H1 (cell line): ENCODE measurements around the gene MROH2A. TPM values are rescaled to one million over a fixed set of nuclear protein-coding genes. Genes with fewer than 3 reads are reported as not detected.

ENCODE experiments used
- CTCF ChIA-PET: fragments of 300-600 bp; sonication (Branson Sonifier 250); formaldehyde crosslinking; loops from one replicate; lab custom pipeline; 2021; ENCODE audit not compliant: partially characterized antibody; lab: Charles Lee
- POLR2A ChIA-PET: fragments of 300-600 bp; sonication (Branson Sonifier 250); formaldehyde crosslinking; loops from one replicate; lab custom pipeline; 2021; ENCODE audit warnings: inconsistent platforms; ENCODE audit not compliant: partially characterized antibody; lab: Charles Lee
- DNase-seq, 2 experiments: peaks; one replicate each; pipeline versions ENCODE4 v3.0.0 to v3.0.0-alpha.2; 2010 to 2022; ENCODE audit warnings: low spot score in 2 of 2, low read depth in 1 of 2, mixed read lengths in 1 of 2
- FAIRE-seq: peaks from 2 replicates; lab custom pipeline; 2011; peaks lifted over from hg19 to GRCh38; lab: Jason Lieb, UNC
- H2AFZ ChIP-seq: 2 replicates; pipeline ENCODE4 v1.8.1; 2012; ENCODE audit warnings: low read length, inconsistent platforms
- H2AK5ac ChIP-seq: 2 replicates; pipeline ENCODE4 v1.6.1; 2013; ENCODE audit warnings: low read depth, low read length
- H2BK120ac ChIP-seq: replicated peaks from 2 replicates; pipeline ENCODE3; 2013; ENCODE audit warnings: low read depth, low read length, inconsistent platforms
- H2BK12ac ChIP-seq: 2 replicates; pipeline ENCODE4 v1.6.1; 2013; ENCODE audit warnings: low read depth, low read length
- H2BK15ac ChIP-seq: 2 replicates; pipeline ENCODE4 v1.6.1; 2013; ENCODE audit warnings: low read length
- H2BK20ac ChIP-seq: 2 replicates; pipeline ENCODE4 v1.6.1; 2013; ENCODE audit warnings: low read length
- H2BK5ac ChIP-seq: 2 replicates; pipeline ENCODE4 v1.6.1; 2013; ENCODE audit warnings: low read depth, low read length
- H3K14ac ChIP-seq: 2 replicates; pipeline ENCODE4 v1.6.1; 2013; ENCODE audit warnings: inconsistent platforms; ENCODE audit not compliant: insufficient read length
- H3K18ac ChIP-seq: 2 replicates; pipeline ENCODE4 v1.6.1; 2013; ENCODE audit warnings: low read length; ENCODE audit errors: extremely low read depth
- H3K23ac ChIP-seq: 2 replicates; pipeline ENCODE4 v1.6.1; 2013; ENCODE audit warnings: inconsistent platforms; ENCODE audit not compliant: insufficient read length
- H3K23me2 ChIP-seq: 2 replicates; pipeline ENCODE4 v1.6.1; 2013; ENCODE audit warnings: low read depth, low read length
- H3K27ac ChIP-seq: 2 replicates; pipeline ENCODE4 v1.6.1; 2011; ENCODE audit warnings: low read depth, low read length, inconsistent platforms
- H3K27me3 ChIP-seq, 4 experiments: replicated peaks in 1 of 4; 1 replicate in 1 of 4; 2 replicates in 3 of 4; pipeline versions ENCODE4 v1.6.1 to v1.8.1; 2011 to 2013; ENCODE audit warnings: low read length in 3 of 4, mild to moderate bottlenecking in 3 of 4, inconsistent platforms in 2 of 4, mixed read lengths in 2 of 4, moderate library complexity in 1 of 4; ENCODE audit not compliant: control insufficient read depth in 3 of 4, insufficient read depth in 3 of 4; ENCODE audit errors: extremely low read depth in 1 of 4
- H3K36me3 ChIP-seq, 4 experiments: 2 replicates each; pipeline versions ENCODE4 v1.6.1 to v1.8.1; 2011 to 2013; ENCODE audit warnings: mild to moderate bottlenecking in 4 of 4, low read length in 3 of 4, moderate library complexity in 2 of 4, control low read depth in 1 of 4, inconsistent platforms in 1 of 4; ENCODE audit not compliant: insufficient read depth in 4 of 4, control insufficient read depth in 2 of 4
- H3K4ac ChIP-seq: replicated peaks from 2 replicates; pipeline ENCODE3; 2013; ENCODE audit warnings: low read length, low read depth, mixed read lengths, inconsistent platforms; ENCODE audit not compliant: insufficient read length
- H3K4me1 ChIP-seq, 4 experiments: replicated peaks in 1 of 4; 1 replicate in 1 of 4; 2 replicates in 3 of 4; pipeline versions ENCODE4 v1.6.1 to v1.8.1; 2011 to 2013; ENCODE audit warnings: low read length in 3 of 4, inconsistent platforms in 2 of 4, mixed read lengths in 1 of 4; ENCODE audit not compliant: insufficient read depth in 4 of 4, control insufficient read depth in 3 of 4
- H3K4me2 ChIP-seq, 2 experiments: 2 replicates each; pipeline versions ENCODE4 v1.6.1 to v1.8.1; 2011 to 2013; ENCODE audit warnings: low read depth in 2 of 2, low read length in 2 of 2, control low read depth in 1 of 2, inconsistent platforms in 1 of 2, mild to moderate bottlenecking in 1 of 2; ENCODE audit not compliant: insufficient read depth in 1 of 2
- H3K4me3 ChIP-seq, 4 experiments: fragments of 200-600, 300-600 bp in 1 of 4; sonication (generic), shearing (Covaris generic), sonication (Bioruptor Twin) in 1 of 4; 2 replicates each; pipeline versions ENCODE4 v1.5.1 to v1.8.1; 2011 to 2016; ENCODE audit warnings: low read length in 4 of 4, low read depth in 3 of 4, control low read depth in 2 of 4, inconsistent platforms in 2 of 4, mild to moderate bottlenecking in 2 of 4, mixed read lengths in 1 of 4, moderate library complexity in 1 of 4; ENCODE audit not compliant: insufficient read depth in 2 of 4; ENCODE audit errors: extremely low read depth in 1 of 4
- H3K56ac ChIP-seq: replicated peaks from 2 replicates; pipeline ENCODE3; 2013; ENCODE audit warnings: low read depth, mild to moderate bottlenecking, mixed read lengths, low read length, inconsistent platforms; ENCODE audit not compliant: insufficient read length
- H3K79me1 ChIP-seq: 2 replicates; pipeline ENCODE4 v1.6.1; 2013; ENCODE audit warnings: low read depth, low read length, control low read depth
- H3K79me2 ChIP-seq, 2 experiments: 2 replicates each; pipeline versions ENCODE4 v1.6.1 to v1.8.1; 2012 to 2013; ENCODE audit warnings: low read length in 2 of 2, mild to moderate bottlenecking in 2 of 2, inconsistent platforms in 1 of 2; ENCODE audit not compliant: insufficient read depth in 2 of 2, control insufficient read depth in 1 of 2
- H3K9ac ChIP-seq, 4 experiments: replicated peaks in 1 of 4; 1 replicate in 1 of 4; 2 replicates in 3 of 4; pipeline versions ENCODE4 v1.6.1 to v1.8.1; 2011 to 2013; ENCODE audit warnings: low read depth in 3 of 4, low read length in 3 of 4, control low read depth in 2 of 4, mild to moderate bottlenecking in 2 of 4, moderate library complexity in 2 of 4, inconsistent platforms in 1 of 4; ENCODE audit errors: extremely low read depth in 1 of 4
- H3K9me3 ChIP-seq, 2 experiments: 2 replicates each; pipeline versions ENCODE4 v1.6.1 to v1.8.1; 2012 to 2013; ENCODE audit warnings: mild to moderate bottlenecking in 2 of 2, moderate library complexity in 2 of 2, control low read depth in 1 of 2, inconsistent platforms in 1 of 2, low read depth in 1 of 2, low read length in 1 of 2, mixed read lengths in 1 of 2; ENCODE audit not compliant: insufficient read depth in 2 of 2
- H4K20me1 ChIP-seq, 2 experiments: replicated peaks in 1 of 2; 2 replicates each; pipeline versions ENCODE3 to v1.8.1; 2011 to 2013; ENCODE audit warnings: inconsistent platforms in 2 of 2, low read length in 2 of 2, mild to moderate bottlenecking in 1 of 2; ENCODE audit not compliant: insufficient read depth in 2 of 2, control insufficient read depth in 1 of 2
- H4K5ac ChIP-seq: 2 replicates; pipeline ENCODE4 v1.6.1; 2013; ENCODE audit warnings: low read length, low read depth, mixed read lengths, inconsistent platforms; ENCODE audit not compliant: insufficient read length
- H4K8ac ChIP-seq: 2 replicates; pipeline ENCODE4 v1.8.0; 2013; ENCODE audit warnings: mild to moderate bottlenecking, moderate library complexity, low read length, inconsistent platforms; ENCODE audit not compliant: insufficient read depth; ENCODE audit errors: extremely low read depth
- H4K91ac ChIP-seq: replicated peaks from 2 replicates; pipeline ENCODE3; 2013; ENCODE audit warnings: low read length, mixed read lengths, inconsistent platforms; ENCODE audit not compliant: insufficient read length
- ATF2 ChIP-seq: IDR thresholded peaks from 2 replicates; pipeline ENCODE4 v1.6.1; 2012; ENCODE audit warnings: low read length, inconsistent platforms
- HDAC2 ChIP-seq, 2 experiments: fragments of 300-600 bp in 1 of 2; sonication (generic) in 1 of 2; IDR thresholded peaks; 2 replicates each; pipeline ENCODE4 v1.6.1; 2011 to 2012; ENCODE audit warnings: low read depth in 2 of 2, low read length in 2 of 2, mild to moderate bottlenecking in 2 of 2, moderate library complexity in 2 of 2, borderline replicate concordance in 1 of 2, inconsistent platforms in 1 of 2
- TAF1 ChIP-seq: IDR thresholded peaks from 2 replicates; pipeline ENCODE4 v1.6.1; 2011; ENCODE audit warnings: mild to moderate bottlenecking, low read depth, low read length
- TBP ChIP-seq: IDR thresholded peaks from 2 replicates; pipeline ENCODE4 v1.6.1; 2011; ENCODE audit warnings: low read depth, low read length, improper control_type of control experiment
- WGBS, 2 experiments: shearing (Covaris generic) in 1 of 2; methylation state at CpG; one replicate each; pipeline versions ENCODE4 v1.1.6 to v1.1.7; 2013 to 2015; ENCODE audit warnings: low lambda C conversion rate in 2 of 2, mixed read lengths in 2 of 2, inconsistent platforms in 1 of 2, low coverage in 1 of 2, missing lambda C conversion rate in 1 of 2; ENCODE audit not compliant: insufficient replicate concordance in 2 of 2, insufficient coverage in 1 of 2, insufficient read length in 1 of 2; ENCODE audit errors: extremely low coverage in 1 of 2, missing lambda C conversion rate in 1 of 2; 5-methylcytosine and 5-hydroxymethylcytosine counted together
- polyA plus RNA-seq, 7 experiments: library from polyadenylated mRNA; depleted of rRNA in 3 of 7; stranded (reverse) in 5 of 7; unstranded in 2 of 7; fragments of >200 nt in 5 of 7; fragments of 200-250 nt in 2 of 7; gene quantifications; 1 replicate in 5 of 7; 2 replicates in 1 of 7; 4 replicates in 1 of 7; pipeline versions ENCODE4 v1.2.1 to v1.2.3, GENCODE V29; 2011 to 2013; ENCODE audit warnings: missing spikeins in 2 of 7, mixed read lengths in 2 of 7
- total RNA-seq: library from RNA; stranded (reverse); fragmentation: NEBNext Ultra II Directional; extraction: Animal tissue kit (Norgen Biotek cat#: 25700); gene quantifications from 2 replicates; pipeline ENCODE4 v1.2.1, GENCODE V29; 2021

Gene MROH2A
- total and polyA plus RNA-seq, 2 of the 8 experiments (the other 6 are each of a cell fraction or from before 2014, with no cell fraction given), result not detected

- Histone ChIP-seq H3K14ac (no peak overlapping the region), H4K20me1 (peaks cover 24 to 28% of the 10 kb centered on the region in 2 experiments), H2BK20ac (no peak overlapping the region), H3K4ac (no peak overlapping the region), H3K27ac (no peak overlapping the region), H2BK15ac (no peak overlapping the region), H3K9me3 (no peaks in the 10 kb centered on the region), H3K23me2 (no peaks in the 10 kb centered on the region), H3K4me3 (no peak overlapping the region), H2BK120ac (no peak overlapping the region), H3K79me1 (peaks cover 7% of the 10 kb centered on the region; the same call in 1 of the 2 replicates), H3K27me3 (no peaks in the 10 kb centered on the region), H4K91ac (no peak overlapping the region), H2BK12ac (no peak overlapping the region), H4K8ac (no peak overlapping the region), H3K9ac (no peak overlapping the region), H3K56ac (no peak overlapping the region), H2AK5ac (no peak overlapping the region), H3K79me2 (peaks cover 0 to 64% of the 10 kb centered on the region in 2 experiments; a peak in 2 of 4 replicates), H2BK5ac (no peak overlapping the region), H3K18ac (no peak overlapping the region), H4K5ac (no peak overlapping the region), H3K36me3 (peaks cover 42 to 87% (median 70%) of the 10 kb centered on the region in 4 experiments), H3K23ac (no peak overlapping the region), H3K4me1 (no peaks in the 10 kb centered on the region), H3K4me2 (no peak overlapping the region), H2AFZ (no peak overlapping the region)
- FAIRE-seq (no peak), DNase-seq (peak in 1 of 2 experiments; percentile 24)
- POLR2A ChIA-PET, result interaction anchor here (0.9 to 2.1 kb wide), 3 partner anchors 8 to 15 kb away, joined by 3 to 4 read pairs (median 4); no protein-coding TSS in a partner anchor
- 89% methylated on average over 7 of the region's 7 CpGs; no CpG with 5 or more reads in 1 of the 2 experiments for WGBS, 2 experiments
- CTCF ChIA-PET, result interaction anchor here (1.0 to 1.2 kb wide), 2 partner anchors 20 to 127 kb away, joined by 3 read pairs; no protein-coding TSS in a partner anchor
- TF ChIP-seq TAF1, result no peak
- no peak for TF ChIP-seq TBP
- no peak for TF ChIP-seq ATF2
- no peak for TF ChIP-seq HDAC2 (IDR thresholded peaks at IDR 0.05; ENCODE audit: borderline replicate concordance in 1 of 2, low read depth in 2 of 2, low read length in 2 of 2)
These were observed 60.1 kb downstream of the MROH2A start for GRCh38 chr2:233838251-233838650.
